ENCODE results near the gene MYOZ3.

The MYOZ3 gene

GRCh38 chr5:150661086-150661485 is at the start of gene MYOZ3:
MYOZ3 (plus strand) TSS chr5:150661251; CDS start chr5:150662942, 1,691 bp downstream.
- no peak for DNase-seq

- DNase-seq: no peak
Measured at GRCh38 chr5:150612405-150612804, 48.6 kb upstream of the MYOZ3 start.

- DNase-seq: no peak
Measured at GRCh38 chr5:150612905-150613670, 48.0 kb upstream of the MYOZ3 start.

GRCh38 chr5:150613991-150614660 is 46.9 kb upstream of the MYOZ3 start:
- no peak for DNase-seq

GRCh38 chr5:150614661-150615060 is 46.4 kb upstream of the MYOZ3 start:
- no peak for DNase-seq

GRCh38 chr5:150615141-150615699 is 45.8 kb upstream of the MYOZ3 start:
- no peak for DNase-seq

- DNase-seq: no peak
Measured at GRCh38 chr5:150616024-150616470, 45.0 kb upstream of the MYOZ3 start.

- no peak for DNase-seq
Measured at GRCh38 chr5:150616506-150616905, 44.5 kb upstream of the MYOZ3 start.

GRCh38 chr5:150618163-150618562 is 42.9 kb upstream of the MYOZ3 start:
- no peak for DNase-seq

- no peak for DNase-seq
Measured at GRCh38 chr5:150618588-150619281, 42.3 kb upstream of the MYOZ3 start.

GRCh38 chr5:150619359-150620230 is 41.5 kb upstream of the MYOZ3 start:
- no peak for DNase-seq

- DNase-seq: no peak
Measured at GRCh38 chr5:150621301-150621700, 39.8 kb upstream of the MYOZ3 start.

- no peak for DNase-seq
Measured at GRCh38 chr5:150622157-150622556, 38.9 kb upstream of the MYOZ3 start.

GRCh38 chr5:150623152-150623877 is 37.7 kb upstream of the MYOZ3 start:
- no peak for DNase-seq

- DNase-seq: no peak
Measured at GRCh38 chr5:150623878-150624216, 37.2 kb upstream of the MYOZ3 start.

- DNase-seq: no peak
Measured at GRCh38 chr5:150624334-150625163, 36.5 kb upstream of the MYOZ3 start.

GRCh38 chr5:150625164-150625535 is 35.9 kb upstream of the MYOZ3 start:
- DNase-seq: no peak

GRCh38 chr5:150625831-150626746 is 35.0 kb upstream of the MYOZ3 start:
- DNase-seq: no peak

- no peak for DNase-seq
Measured at GRCh38 chr5:150626853-150627276, 34.2 kb upstream of the MYOZ3 start.
